Measurements from ENCODE around the gene SMIM14.
"Not testable (repeated sequence)": the region's sequence is repeated elsewhere in the genome, so short reads cannot be mapped to it uniquely, and the experiment has no call there.

Gene SMIM14

GRCh38 chr4:39591290-39591689, 47.4 kb downstream of the SMIM14 start:
- DNase-seq = no peak

- no peak for DNase-seq
Measured at GRCh38 chr4:39587881-39588280, 50.8 kb downstream of the SMIM14 start.

GRCh38 chr4:39574946-39575345, 63.7 kb downstream of the SMIM14 start:
- no peak for DNase-seq

GRCh38 chr4:39571504-39571903, 67.2 kb downstream of the SMIM14 start:
- no peak for DNase-seq

- peak; percentile 1 for DNase-seq
Measured at GRCh38 chr4:39571054-39571453, 67.6 kb downstream of the SMIM14 start.

GRCh38 chr4:39569209-39569608, 69.5 kb downstream of the SMIM14 start:
- DNase-seq = no peak

- DNase-seq = no peak
Measured at GRCh38 chr4:39568805-39569204, 69.9 kb downstream of the SMIM14 start.

GRCh38 chr4:39565878-39566600, 72.6 kb downstream of the SMIM14 start:
- peak; percentile 89 for DNase-seq

- DNase-seq = no peak
Measured at GRCh38 chr4:39563346-39563847, 75.3 kb downstream of the SMIM14 start.

GRCh38 chr4:39562792-39563191, 75.9 kb downstream of the SMIM14 start:
- no peak for DNase-seq

GRCh38 chr4:39559626-39560025, 79.0 kb downstream of the SMIM14 start:
- no peak for DNase-seq

GRCh38 chr4:39555472-39555871, 83.2 kb downstream of the SMIM14 start:
- DNase-seq = no peak

- no peak for DNase-seq
Measured at GRCh38 chr4:39548425-39549067, 90.1 kb downstream of the SMIM14 start.

- no peak for DNase-seq
Measured at GRCh38 chr4:39544580-39545315, 93.9 kb downstream of the SMIM14 start.

- not testable (repeated sequence) for DNase-seq
Measured at GRCh38 chr4:39544080-39544479, 94.6 kb downstream of the SMIM14 start.

- DNase-seq = no peak
Measured at GRCh38 chr4:39543034-39543433, 95.6 kb downstream of the SMIM14 start.

GRCh38 chr4:39542611-39543012, 96.1 kb downstream of the SMIM14 start:
- DNase-seq = no peak

- DNase-seq = no peak
Measured at GRCh38 chr4:39541987-39542610, 96.6 kb downstream of the SMIM14 start.

- no peak for DNase-seq
Measured at GRCh38 chr4:39539089-39539611, 99.5 kb downstream of the SMIM14 start.

GRCh38 chr4:39533541-39533940, 105.1 kb downstream of the SMIM14 start:
- no peak for DNase-seq

- not testable (repeated sequence) for DNase-seq
Measured at GRCh38 chr4:39532237-39532636, 106.4 kb downstream of the SMIM14 start.

GRCh38 chr4:39530682-39531081, 108.0 kb downstream of the SMIM14 start:
- no peak for DNase-seq

GRCh38 chr4:39529534-39529933, 109.1 kb downstream of the SMIM14 start:
- DNase-seq = no peak

Measured in HCEC 1CT (cell line).